Fibroblast of upper back skin (primary cell): ENCODE results near the gene FCHSD2.

Source experiments
- DNase-seq: peaks from one replicate; pipeline ENCODE4 v3.0.0-alpha.2; 2013

FCHSD2 gene

DNA sequence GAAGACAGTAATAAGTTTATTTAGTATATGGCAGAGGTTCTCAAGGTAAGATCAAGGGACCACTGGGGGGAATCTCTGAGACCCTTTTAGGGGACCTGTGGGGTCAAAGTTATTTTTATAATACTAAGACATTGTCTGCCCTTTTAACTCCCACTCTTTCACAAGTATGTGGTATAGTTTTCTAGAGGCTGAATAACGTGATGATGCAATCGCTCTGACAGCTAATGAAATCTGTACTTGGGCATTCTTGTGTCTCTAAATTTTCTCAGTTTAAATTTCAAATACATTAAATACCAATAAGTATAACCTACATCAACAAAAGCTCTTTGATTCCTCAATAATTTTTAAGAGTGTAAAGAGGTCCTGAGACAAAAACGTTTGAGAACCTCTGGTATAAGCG, 180.0 kb downstream of the FCHSD2 start:
- peak; percentile 73 for DNase-seq

GRCh38 chr11:72959998-72960731, 182.0 kb downstream of the FCHSD2 start:
- DNase-seq, result no peak

- DNase-seq, result peak; percentile 42
Measured at GRCh38 chr11:72958791-72959190, 183.3 kb downstream of the FCHSD2 start.

DNA sequence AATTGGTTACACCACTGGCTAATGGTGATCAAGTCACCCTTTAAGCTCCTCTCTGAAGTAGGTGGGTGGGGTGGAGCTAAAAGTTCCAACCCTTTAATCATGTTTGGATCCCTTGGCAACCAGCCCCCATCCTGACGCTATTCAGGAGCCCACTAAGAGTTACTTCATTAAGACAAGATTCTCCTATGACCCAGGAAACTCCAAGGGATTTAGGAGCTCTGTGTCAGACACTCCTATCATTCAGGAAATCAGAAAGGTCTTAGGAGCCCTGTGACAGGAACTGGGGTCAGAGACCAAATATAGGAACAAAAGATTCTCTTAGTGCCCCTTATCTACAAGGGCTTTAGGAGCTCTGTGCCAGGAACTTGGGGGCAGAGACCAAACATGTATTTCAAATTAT, 186.7 kb downstream of the FCHSD2 start:
- no peak for DNase-seq

DNA sequence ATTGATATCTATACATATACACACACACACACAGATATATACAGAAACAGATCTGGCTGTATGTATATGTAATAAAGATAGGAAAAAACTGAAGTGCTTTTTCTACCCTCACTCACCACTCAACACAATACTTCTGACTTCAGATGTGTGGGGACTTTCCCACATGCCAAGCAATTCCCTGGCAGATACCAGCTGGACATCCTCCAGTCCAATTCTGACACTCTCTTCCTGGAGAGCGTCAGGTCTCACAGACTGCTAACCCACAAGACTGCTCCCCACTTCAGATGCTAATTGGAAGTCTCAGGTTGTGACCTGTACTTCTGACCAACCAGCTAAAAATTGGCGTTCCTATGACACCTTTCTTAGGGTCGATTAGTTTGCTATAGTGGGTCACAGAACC, 187.3 kb downstream of the FCHSD2 start:
- DNase-seq, result no peak

DNA sequence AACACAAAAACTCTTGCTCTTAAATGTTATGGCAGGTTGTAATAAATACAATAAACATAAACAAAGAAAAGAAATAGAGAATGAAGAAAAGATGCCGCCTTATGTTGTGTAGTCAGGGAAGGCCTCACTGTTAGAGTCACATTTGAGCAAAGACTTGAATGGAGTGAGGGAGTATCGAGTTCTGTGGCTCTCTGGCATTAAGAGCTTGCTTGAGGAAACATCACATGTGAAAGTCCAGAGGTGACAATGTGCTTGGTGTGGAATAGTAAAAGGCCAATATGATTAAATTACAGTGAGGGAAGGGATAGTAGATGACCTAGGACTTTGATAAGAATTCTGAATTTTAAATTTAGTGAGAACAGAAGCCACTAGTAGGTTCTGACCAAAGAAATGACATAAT, 188.5 kb downstream of the FCHSD2 start:
- no peak for DNase-seq

- DNase-seq, result no peak
Measured at GRCh38 chr11:72951888-72952287, 190.2 kb downstream of the FCHSD2 start.

- no peak for DNase-seq
Measured at GRCh38 chr11:72951193-72951592, 190.9 kb downstream of the FCHSD2 start.

DNA sequence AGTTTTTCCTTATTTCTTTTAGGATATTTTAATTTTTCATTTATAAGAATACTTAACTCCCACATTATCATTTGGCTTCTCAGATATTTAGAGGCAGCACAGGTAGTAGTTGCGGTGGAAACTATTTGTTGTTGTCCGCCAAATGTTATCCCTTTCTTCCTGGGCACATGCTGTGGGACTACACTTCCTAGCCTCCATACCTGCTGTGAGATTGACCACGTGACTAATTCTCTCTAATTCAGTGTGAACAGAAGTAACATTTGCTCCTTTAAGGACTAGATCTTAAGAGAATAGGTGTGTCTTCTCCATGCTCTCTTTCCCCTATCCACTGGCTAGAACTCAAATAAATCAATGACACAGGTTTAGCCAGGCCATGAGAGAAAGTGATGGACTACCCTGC, 191.4 kb downstream of the FCHSD2 start:
- no peak for DNase-seq

GRCh38 chr11:72947229-72947628, 194.9 kb downstream of the FCHSD2 start:
- DNase-seq, result no peak

DNA sequence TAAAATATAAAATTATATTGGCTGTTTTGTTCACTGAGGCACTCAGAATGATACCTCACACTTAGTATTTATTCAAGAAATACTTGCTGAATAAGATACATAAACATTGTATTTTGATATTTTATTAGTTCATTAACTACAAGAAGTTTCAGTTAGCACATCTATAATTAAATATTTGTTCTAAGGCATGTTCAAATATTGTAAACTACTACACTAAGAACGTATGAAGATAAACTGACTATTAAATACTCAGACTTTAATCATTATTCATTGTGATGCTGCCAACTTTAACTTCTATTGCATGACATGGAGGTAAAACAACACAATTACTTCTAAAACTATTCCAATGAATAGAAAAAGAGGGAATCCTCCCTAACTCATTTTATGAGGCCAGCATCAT, 198.5 kb downstream of the FCHSD2 start:
- no peak for DNase-seq

DNA sequence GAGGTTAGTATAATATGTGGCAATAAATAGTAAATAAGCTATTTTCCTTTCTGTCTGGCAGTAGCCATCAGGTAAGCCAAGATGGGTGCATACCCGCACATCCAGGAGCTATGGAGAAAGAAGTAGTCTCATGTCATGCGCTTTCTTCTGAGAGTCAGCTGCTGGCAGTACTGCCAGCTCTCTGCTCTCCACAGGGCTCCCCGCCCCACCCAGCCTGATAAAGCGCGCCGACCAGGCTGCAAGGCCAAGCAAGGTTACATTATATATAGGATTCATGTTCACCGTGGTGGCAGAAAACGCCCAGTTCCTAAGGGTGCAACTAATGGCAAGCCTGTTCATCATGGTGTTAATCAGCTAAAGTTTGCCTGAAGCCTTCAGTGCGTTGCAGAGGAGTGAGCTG, 201.7 kb downstream of the FCHSD2 start:
- no peak for DNase-seq

DNA sequence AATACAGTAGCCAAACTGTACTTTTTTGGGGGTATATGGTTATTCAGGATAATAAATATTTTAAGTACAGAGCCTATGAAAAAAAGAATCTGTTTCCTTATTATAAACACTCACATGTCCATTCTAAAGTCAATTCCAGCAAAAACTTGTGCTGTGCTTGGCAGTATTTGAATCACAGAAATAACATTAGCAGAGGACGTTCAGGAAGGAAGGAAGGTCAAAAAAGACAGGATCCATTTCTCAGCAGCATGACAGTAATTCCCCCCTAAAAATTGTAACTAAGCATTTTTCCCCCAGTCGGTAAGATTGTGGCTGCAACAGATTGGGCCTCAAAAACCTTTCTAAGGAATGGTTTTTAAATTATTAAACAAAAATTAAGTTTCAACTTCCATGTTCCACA, 203.1 kb downstream of the FCHSD2 start:
- no peak for DNase-seq

- no peak for DNase-seq
Measured at GRCh38 chr11:72937439-72937838, 204.7 kb downstream of the FCHSD2 start.

GRCh38 chr11:72935700-72936099, 206.4 kb downstream of the FCHSD2 start:
- DNase-seq, result no peak

DNA sequence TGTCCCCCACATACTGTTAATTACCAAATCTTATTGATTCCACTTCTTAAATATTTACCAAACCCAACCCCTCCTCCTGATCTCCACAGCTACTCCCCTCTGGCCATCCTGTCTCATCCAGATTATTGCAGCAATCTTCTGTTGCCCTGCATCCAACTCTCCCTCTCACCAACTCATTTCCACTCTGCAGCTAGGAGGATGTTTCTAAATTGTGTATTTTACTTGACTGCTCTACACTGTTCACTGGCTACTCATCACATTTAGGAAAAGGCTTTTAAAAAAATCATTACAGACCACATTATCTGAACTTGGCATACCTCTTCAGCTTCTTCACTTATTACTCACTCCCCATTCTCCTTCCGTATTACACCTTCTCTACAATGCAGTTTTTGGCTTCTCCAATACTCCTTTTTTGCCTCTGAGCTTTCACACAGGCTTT, 210.0 kb downstream of the FCHSD2 start:
- peak; percentile 72 for DNase-seq

DNA sequence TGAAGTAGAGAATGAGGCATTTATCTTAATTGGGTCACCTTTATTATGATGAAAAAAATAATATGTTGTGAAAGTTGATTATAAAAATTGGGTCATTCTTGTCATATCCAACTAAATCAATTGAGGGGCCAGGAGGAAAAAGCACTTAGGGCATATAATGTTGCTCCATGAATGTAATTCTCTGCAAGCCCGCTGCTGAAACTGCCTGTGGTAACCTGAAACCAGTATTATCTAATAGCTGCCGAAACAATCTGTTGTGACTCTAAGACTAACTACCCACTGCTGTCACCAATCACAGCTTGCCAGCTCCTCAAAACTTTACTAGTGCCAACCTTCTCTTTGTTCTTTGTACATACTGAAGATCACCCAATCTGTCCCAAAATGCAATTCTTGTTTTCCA, 212.1 kb downstream of the FCHSD2 start:
- DNase-seq, result peak; percentile 27

GRCh38 chr11:72929256-72929655, 212.9 kb downstream of the FCHSD2 start:
- DNase-seq, result no peak

DNA sequence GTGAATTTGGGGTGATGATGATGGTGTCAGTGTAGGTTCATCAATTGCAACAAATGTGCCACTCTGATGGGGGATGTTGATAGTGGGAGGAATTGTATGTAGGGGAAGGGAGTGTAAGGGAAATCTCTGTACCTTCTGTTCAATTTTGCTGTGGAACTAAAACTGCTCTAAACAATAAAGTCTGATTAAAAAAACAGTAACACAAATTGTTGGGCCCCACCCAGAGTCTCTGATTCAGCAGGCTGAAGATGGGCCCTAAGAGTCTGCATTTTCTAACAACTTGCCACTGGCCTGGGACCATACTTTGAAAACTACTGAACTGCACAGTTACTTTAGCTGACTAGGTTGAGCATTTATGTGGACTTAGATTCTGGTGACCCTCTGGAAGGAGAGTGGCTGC, 214.7 kb downstream of the FCHSD2 start:
- DNase-seq, result no peak

- no peak for DNase-seq
Measured at GRCh38 chr11:72926076-72926475, 216.0 kb downstream of the FCHSD2 start.

GRCh38 chr11:72925656-72926055, 216.5 kb downstream of the FCHSD2 start:
- DNase-seq, result no peak

- DNase-seq, result peak; percentile 41
Measured at GRCh38 chr11:72924568-72925190, 217.4 kb downstream of the FCHSD2 start.

GRCh38 chr11:72921028-72921716, 220.9 kb downstream of the FCHSD2 start:
- no peak for DNase-seq

DNA sequence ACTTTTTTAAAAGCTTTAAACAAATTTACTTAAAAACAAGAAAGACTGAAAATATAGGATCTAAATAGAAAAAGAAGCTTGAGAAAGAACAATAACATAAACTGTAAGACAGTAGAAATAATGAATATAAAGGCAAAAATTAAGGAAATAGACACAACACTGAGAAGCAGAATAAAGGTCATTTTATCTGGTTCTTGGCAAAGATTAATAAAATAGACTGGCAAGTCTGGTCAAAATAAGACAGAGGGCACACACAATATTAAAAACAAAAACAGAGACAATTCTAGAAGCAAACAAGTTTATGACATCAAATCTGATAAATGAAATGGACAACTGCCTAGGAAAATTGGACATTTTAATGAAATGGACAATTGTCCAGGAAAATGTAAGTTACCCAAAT, 222.1 kb downstream of the FCHSD2 start:
- no peak for DNase-seq
